Peyer's patch (tissue), 4 donors: ENCODE data around the gene GRM2. TPM values are rescaled to one million over a fixed set of nuclear protein-coding genes. Genes with fewer than 3 reads are reported as not detected.
A peak's percentile ranks its signal among the peaks of the same experiment; 100 is the strongest.

Experiments used
- DNase-seq, 3 donors: peaks; one replicate each; pipeline ENCODE4 v3.0.0-alpha.2; 2017 to 2019
- H3K27ac ChIP-seq, 4 donors: fragments of 200-600 bp; sonication (generic); one replicate each; pipeline ENCODE4 v1.5.1; 2016 to 2019
- H3K27me3 ChIP-seq, 2 donors: fragments of 200-600 bp; sonication (generic); one replicate each; pipeline ENCODE4 v1.5.1; 2019
- H3K36me3 ChIP-seq, 3 donors: fragments of 200-600 bp; sonication (generic); one replicate each; pipeline ENCODE4 v1.5.1; 2016 to 2019
- H3K4me1 ChIP-seq, 4 donors: fragments of 200-600 bp; sonication (generic); one replicate each; pipeline ENCODE4 v1.5.1; 2016 to 2019
- H3K4me3 ChIP-seq, 4 donors: fragments of 200-600 bp; sonication (generic); 1 replicate in 3 of 4; 2 replicates in 1 of 4; pipeline ENCODE4 v1.5.1; 2016 to 2019; ENCODE audit warnings: mild to moderate bottlenecking in 1 of 4
- H3K9me3 ChIP-seq, 4 donors: fragments of 200-600 bp; sonication (generic); one replicate each; pipeline ENCODE4 v1.5.1; 2016 to 2019; ENCODE audit warnings: mild to moderate bottlenecking in 1 of 4
- CTCF ChIP-seq, 6 experiments: fragments of 450-650 bp in 4 of 6; fragments of 200-600 bp in 2 of 6; sonication (generic) in 1 of 6; IDR thresholded peaks; one replicate each; pipeline ENCODE4 v1.5.1; 2017 to 2019; ENCODE audit warnings: antibody characterized with exemption in 6 of 6, mild to moderate bottlenecking in 3 of 6, moderate library complexity in 1 of 6
- POLR2A ChIP-seq, 2 donors: fragments of 450-650 bp; IDR thresholded peaks; one replicate each; pipeline ENCODE4 v1.5.1; 2017; ENCODE audit warnings: antibody characterized with exemption in 2 of 2, mild to moderate bottlenecking in 2 of 2, moderate library complexity in 2 of 2
- total RNA-seq, 4 donors: library from RNA; depleted of rRNA; stranded (reverse); fragments of >200 nt; gene quantifications; one replicate each; pipeline ENCODE4 v1.1.0, GENCODE V29; 2016

Gene GRM2
- total RNA-seq, 4 donors from 2014 or later: 0.54 to 2.5 (median 0.57) TPM; not detected in 1

- H3K4me1 ChIP-seq: peaks cover 0 to 34% (median 14%) of the 10 kb centered on the region in 4 donors
Observed at GRCh38 chr3:51673181-51673801, 33.6 kb upstream of the GRM2 start.

GRCh38 chr3:51673802-51674654, 32.8 kb upstream of the GRM2 start:
- DNase-seq: peak in 1 of 3 donors; percentile 37
- no peak overlapping the region for H3K27ac ChIP-seq

More at GRCh38 chr3:51673181-51673801, 33.6 kb upstream of the GRM2 start:
- peak in 1 of 3 donors; percentile 38 for DNase-seq
- Histone ChIP-seq H3K27ac (no peak overlapping the region), H3K36me3 (peaks cover 0 to 12% (median 0%) of the 10 kb centered on the region in 3 donors), H3K9me3 (no peaks in the 10 kb centered on the region), H3K4me3 (no peak overlapping the region), H3K27me3 (no peaks in the 10 kb centered on the region)
- TF ChIP-seq CTCF (IDR thresholded peaks at IDR 0.05) (no peak), POLR2A (IDR thresholded peaks at IDR 0.05) (no peak)

GRCh38 chr3:51675201-51675611, 31.7 kb upstream of the GRM2 start:
- H3K36me3 ChIP-seq: peaks cover 0 to 16% (median 0%) of the 10 kb centered on the region in 3 donors
- no peaks in the 10 kb centered on the region for H3K27me3 ChIP-seq
- DNase-seq: peak in 1 of 3 donors; percentile 15
- no peaks in the 10 kb centered on the region for H3K9me3 ChIP-seq
- no peak overlapping the region for H3K4me3 ChIP-seq
- TF ChIP-seq POLR2A (IDR thresholded peaks at IDR 0.05) (no peak), CTCF (IDR thresholded peaks at IDR 0.05) (no peak)
- H3K4me1 ChIP-seq: peaks cover 0 to 32% (median 16%) of the 10 kb centered on the region in 4 donors
- H3K27ac ChIP-seq: no peak overlapping the region

More at GRCh38 chr3:51673802-51674654, 32.8 kb upstream of the GRM2 start:
- TF ChIP-seq POLR2A (IDR thresholded peaks at IDR 0.05) (no peak), CTCF (IDR thresholded peaks at IDR 0.05) (no peak)
- Histone ChIP-seq H3K4me3 (no peak overlapping the region), H3K4me1 (peaks cover 0 to 34% (median 14%) of the 10 kb centered on the region in 4 donors), H3K36me3 (peaks cover 0 to 16% (median 0%) of the 10 kb centered on the region in 3 donors), H3K9me3 (no peaks in the 10 kb centered on the region), H3K27me3 (no peaks in the 10 kb centered on the region)

GRCh38 chr3:51676102-51676640, 30.7 kb upstream of the GRM2 start:
- H3K27me3 ChIP-seq: no peaks in the 10 kb centered on the region
- peaks cover 0 to 16% (median 0%) of the 10 kb centered on the region in 3 donors for H3K36me3 ChIP-seq
- peaks cover 0 to 36% (median 15%) of the 10 kb centered on the region in 4 donors for H3K4me1 ChIP-seq
- no peak for DNase-seq
- no peak overlapping the region for H3K27ac ChIP-seq
- no peak overlapping the region for H3K4me3 ChIP-seq
- no peak for TF ChIP-seq CTCF (IDR thresholded peaks at IDR 0.05)
- no peak for TF ChIP-seq POLR2A (IDR thresholded peaks at IDR 0.05)
- no peaks in the 10 kb centered on the region for H3K9me3 ChIP-seq

- no peaks in the 10 kb centered on the region for H3K27me3 ChIP-seq
- H3K4me3 ChIP-seq: no peak overlapping the region
- H3K27ac ChIP-seq: no peak overlapping the region
- H3K4me1 ChIP-seq: peaks cover 0 to 42% (median 21%) of the 10 kb centered on the region in 4 donors
- no peak for DNase-seq
- peaks cover 0 to 16% (median 0%) of the 10 kb centered on the region in 3 donors for H3K36me3 ChIP-seq
- TF ChIP-seq CTCF (IDR thresholded peaks at IDR 0.05): no peak
- no peak for TF ChIP-seq POLR2A (IDR thresholded peaks at IDR 0.05)
- no peaks in the 10 kb centered on the region for H3K9me3 ChIP-seq
Observed at GRCh38 chr3:51677358-51677757, 29.5 kb upstream of the GRM2 start.
